ENCODE results near the gene OR4D2.
"Not testable (repeated sequence)": the region's sequence is repeated elsewhere in the genome, so short reads cannot be mapped to it uniquely, and the experiment has no call there.

Gene OR4D2

GRCh38 chr17:58166682-58167081 lies at the start of gene OR4D2:
TSS of gene OR4D2 (plus strand) at chr17:58166982. CDS start at chr17:58169656, 2,674 bp downstream.
- DNase-seq = no peak

- DNase-seq = no peak
Observed at GRCh38 chr17:58117382-58117781, 49.4 kb upstream of the OR4D2 start.

- DNase-seq = no peak
Observed at GRCh38 chr17:58119491-58119890, 47.3 kb upstream of the OR4D2 start.

GRCh38 chr17:58120195-58120822 lies 46.5 kb upstream of the OR4D2 start:
- DNase-seq = no peak

GRCh38 chr17:58121925-58122324 lies 44.9 kb upstream of the OR4D2 start:
- no peak for DNase-seq

GRCh38 chr17:58127846-58128245 lies 38.9 kb upstream of the OR4D2 start:
- DNase-seq = no peak

DNA sequence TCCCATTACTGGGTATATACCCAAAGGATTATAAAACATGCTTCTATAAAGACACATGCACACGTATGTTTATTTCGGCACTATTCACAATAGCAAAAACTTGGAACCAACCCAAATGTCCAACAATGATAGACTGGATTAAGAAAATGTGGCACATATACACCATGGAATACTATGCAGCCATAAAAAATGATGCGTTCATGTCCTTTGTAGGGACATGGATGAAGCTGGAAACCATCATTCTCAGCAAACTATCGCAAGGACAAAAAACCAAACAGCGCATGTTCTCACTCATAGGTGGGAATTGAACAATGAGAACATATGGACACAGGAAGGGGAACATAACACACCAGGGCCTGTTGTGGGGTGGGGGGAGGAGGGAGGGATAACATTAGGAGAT lies 34.1 kb upstream of the OR4D2 start:
- DNase-seq = not testable (repeated sequence)

DNA sequence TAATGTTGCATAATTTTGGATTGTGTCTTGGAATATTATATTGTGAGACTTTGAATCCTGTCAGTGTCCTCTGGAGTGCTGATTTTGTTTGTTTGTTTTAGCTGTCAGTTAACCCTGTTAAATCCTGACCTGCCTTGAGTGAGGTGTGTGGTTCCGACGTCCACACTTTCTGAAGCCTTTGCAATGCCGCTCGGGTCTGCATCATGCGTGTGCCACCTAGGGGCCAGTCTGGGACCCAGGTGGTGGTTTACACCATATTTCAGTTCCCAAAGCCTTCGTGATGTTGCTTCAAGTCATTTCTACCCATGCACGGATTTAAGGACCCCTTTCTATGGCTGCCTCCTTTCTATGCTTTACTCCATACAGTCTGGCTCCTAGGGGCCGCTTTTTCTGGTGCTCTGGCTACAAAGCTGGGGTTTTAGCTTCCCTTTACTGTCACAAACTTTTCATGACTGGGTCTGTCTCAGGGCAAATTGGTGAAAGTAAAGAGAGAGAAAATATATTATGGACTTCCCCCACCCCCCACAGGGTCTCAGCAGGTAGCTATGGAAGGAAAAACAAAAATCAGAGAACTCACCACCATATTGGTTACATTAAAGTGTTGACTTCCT lies 30.0 kb upstream of the OR4D2 start:
- DNase-seq = no peak

GRCh38 chr17:58141505-58141904 lies 25.3 kb upstream of the OR4D2 start:
- DNase-seq = no peak

GRCh38 chr17:58143335-58143734 lies 23.4 kb upstream of the OR4D2 start:
- not testable (repeated sequence) for DNase-seq

- no peak for DNase-seq
Observed at GRCh38 chr17:58144801-58145200, 22.0 kb upstream of the OR4D2 start.

DNA sequence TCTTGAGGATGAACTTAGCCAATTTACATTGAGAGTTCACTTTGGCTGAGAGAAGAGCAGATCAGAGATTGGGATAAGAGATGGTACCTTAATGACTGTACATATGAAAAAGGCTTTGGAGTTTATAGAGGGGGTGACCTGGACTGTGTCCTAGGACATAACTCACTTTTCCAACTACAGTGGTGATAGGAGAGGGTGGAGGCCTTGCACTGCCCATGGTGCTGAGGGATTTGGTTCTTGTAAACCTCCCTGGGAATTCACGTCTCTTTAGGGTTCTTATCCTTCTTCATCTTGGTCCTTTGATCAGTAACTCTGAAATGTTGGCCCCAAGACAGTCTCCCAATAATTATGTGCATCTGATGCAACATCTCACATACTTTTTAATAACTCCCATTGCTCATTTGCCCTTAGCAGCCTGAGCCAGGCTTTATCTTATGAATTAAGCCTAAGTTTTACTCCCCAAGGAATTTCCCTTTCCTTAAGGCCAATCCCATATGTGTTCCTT lies 18.8 kb upstream of the OR4D2 start, which contains the start of gene OR4D1:
OR4D1 (plus strand) TSS at position 455 of the 505 bp plus-strand sequence. CDS start 6,770 bp downstream, outside the sequence.
- no peak for DNase-seq

DNA sequence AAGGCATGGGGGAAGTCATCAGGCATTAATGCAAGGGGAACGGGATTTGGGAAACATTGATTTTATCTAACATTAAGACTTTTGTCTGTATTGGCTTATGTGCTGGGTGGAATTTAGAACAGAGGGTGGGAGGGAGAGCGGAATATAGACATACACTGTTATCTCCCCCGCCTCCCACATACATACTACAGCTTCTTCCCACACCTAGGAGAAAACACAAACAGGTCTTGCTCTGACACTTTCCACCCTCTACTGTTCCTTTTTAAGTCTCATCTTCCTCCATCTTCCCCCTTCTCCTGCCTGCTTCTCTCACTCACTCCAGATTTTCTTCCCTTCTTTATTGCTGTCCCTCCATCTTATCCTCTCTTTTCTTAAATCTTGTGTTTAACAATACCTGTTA lies 18.2 kb upstream of the OR4D2 start:
- DNase-seq = no peak

DNA sequence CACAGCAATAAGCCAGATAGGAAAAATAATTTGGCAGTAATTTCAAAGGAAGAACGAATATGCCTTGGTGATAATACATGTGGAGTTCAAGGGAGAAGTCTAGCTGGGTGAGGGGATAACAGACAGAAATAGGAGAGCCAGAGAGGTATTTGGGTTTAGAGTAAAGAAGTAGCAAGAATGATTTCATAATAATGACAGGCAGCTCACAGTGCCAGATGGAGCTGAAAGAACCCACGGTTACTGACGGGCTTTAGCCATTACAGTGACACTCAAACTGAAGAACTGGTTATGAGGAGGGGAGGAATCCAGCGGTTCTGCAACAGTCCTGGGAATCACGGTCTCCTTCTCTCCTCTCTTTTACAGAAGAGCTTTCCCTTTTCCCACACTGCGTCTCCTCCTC lies 16.4 kb upstream of the OR4D2 start:
- no peak for DNase-seq

GRCh38 chr17:58153046-58153445 lies 13.7 kb upstream of the OR4D2 start:
- DNase-seq = no peak

- DNase-seq = no peak
Observed at GRCh38 chr17:58153671-58154070, 13.1 kb upstream of the OR4D2 start.

DNA sequence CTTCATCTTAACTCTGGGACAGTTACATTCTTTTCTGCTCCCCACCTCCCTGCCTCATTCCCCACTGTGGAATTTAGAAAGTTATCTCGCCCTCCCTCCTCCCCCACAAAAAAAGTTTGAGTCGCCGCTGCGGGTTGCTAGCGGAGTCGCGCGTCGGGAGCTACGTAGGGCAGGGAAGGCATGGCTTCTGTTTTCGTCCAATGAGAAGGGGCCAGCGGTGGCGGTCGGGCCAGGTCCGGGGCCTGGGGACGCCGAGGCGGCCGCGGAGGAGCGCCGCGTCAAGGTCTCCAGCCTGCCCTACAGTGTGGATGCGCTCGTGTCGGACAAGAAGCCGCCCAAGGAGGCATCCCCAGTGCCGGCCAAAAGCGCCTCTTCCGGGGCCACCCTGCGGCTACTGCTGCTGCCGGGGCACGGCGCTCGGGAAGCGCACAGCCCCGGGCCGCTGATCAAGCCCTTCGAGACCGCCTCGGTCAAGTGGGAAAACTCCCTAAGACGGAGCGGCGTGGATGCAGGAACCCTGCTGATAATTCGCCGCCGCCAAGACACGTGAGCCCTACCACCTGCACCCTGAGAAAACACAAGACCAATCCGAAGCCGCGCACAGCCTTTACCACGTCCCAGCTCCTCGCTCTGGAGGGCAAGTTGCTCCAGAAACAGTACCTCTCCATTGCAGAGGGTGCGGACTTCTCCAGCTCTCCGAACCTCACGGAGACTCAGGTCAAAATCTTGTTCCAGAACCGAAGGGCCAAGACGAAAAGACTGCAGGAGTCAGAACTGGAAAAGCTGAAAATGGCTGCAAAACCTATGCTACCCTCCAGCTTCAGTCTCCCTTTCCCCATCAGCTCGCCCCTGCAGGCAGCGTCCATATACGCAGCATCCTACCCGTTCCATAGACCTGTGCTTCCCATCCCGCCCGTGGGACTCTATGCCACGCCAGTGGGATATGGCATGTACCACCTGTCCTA lies 9.7 kb upstream of the OR4D2 start:
- peak; percentile 2 for DNase-seq

DNA sequence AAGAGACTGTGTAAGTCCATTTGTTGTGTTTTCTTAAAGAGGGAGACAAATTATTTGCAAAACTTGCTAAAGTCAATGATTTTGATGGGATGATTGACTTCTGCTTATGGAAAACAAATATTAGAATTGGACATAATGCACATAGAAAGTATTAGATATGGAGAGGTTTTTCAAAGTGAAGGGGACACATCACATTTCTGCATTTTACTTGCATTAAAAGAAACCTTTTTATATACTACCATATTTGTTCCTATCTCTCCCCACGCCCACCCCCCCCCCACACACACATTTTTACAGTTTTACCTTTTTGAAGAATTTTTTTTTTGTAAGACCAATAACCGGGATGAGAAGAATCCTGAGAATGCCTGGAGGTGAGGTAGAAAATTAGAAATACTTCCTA lies 8.6 kb upstream of the OR4D2 start:
- DNase-seq = no peak

GRCh38 chr17:58161566-58161965 lies 5.2 kb upstream of the OR4D2 start:
- no peak for DNase-seq

DNA sequence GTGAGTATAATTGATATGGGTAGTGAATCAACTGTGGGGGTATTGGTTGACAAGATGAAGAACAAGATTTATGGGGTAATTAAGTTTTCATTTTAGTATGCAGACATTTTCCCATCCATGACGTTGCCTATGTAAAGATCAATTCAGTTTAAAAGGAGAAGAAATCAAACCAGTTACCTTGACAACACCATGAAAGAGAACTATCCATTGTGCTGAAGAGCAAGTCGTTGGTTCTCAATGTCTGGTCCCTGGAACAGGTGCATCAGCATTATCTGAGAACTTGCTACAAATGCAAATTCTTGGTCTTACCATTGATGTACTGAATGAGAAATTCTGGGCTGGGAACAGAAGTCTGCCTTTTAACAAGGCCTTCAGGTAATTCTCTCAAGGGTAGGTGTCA lies 801 bp upstream of the OR4D2 start:
- DNase-seq = no peak

- no peak for DNase-seq
Observed at GRCh38 chr17:58170622-58171021, 3.8 kb downstream of the OR4D2 start.

- DNase-seq = peak; percentile 37
Observed at GRCh38 chr17:58172369-58173071, 5.7 kb downstream of the OR4D2 start.

GRCh38 chr17:58174871-58175270 lies 8.1 kb downstream of the OR4D2 start:
- DNase-seq = no peak

Data from DMS 273 treated with DMSO at 0.1 percent for 48 hours (cell line).